CD4-positive, alpha-beta T cell treated with Interleukin-10 for 1 hour (primary cell): ENCODE measurements around the gene NUPR2.
A peak's percentile ranks its signal among the peaks of the same experiment; 100 is the strongest.
"Not testable (repeated sequence)": the region's sequence is repeated elsewhere in the genome, so short reads cannot be mapped to it uniquely, and the experiment has no call there.

Experiments used
- DNase-seq: peaks from one replicate; pipeline ENCODE4 v3.0.0-alpha.2; 2020

The NUPR2 gene

DNA sequence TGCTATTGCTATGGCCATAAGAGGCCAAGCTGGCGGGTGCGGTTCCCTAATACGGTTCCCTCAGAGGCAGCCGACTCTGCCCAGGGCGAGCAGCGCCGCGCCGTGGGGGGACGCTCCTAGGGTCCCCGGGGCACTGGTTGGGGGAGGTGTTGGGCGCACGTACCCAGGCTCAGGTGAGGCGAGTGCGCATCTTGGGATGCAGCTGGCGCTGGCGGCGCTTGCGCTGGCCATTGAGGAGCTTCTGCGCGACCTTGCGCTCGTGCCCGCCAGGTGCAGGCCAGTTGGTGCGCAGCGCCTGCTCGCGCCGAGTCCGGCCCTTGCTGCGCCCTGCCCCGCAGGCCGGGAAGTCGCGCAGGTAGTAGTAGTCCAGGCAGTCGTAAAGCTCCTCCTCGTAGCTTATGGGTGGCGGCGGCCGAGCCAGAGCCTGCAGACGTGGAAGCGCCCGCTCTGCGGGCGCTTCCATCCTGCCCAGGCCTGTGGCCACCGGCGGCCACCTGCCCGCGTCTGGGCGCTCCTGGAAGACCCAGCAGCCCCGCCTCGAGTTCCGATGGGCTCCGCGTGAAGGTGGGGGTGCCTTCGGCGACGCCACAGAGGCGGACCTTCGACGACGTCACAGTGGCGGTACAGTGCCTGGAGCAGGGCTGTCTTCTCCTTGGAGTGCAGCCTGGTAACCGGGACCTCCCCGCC lies at the start of gene NUPR2:
Gene NUPR2, minus strand, starts transcription at position 566 of the 687 bp plus-strand sequence. Its CDS starts 103 bp downstream, at position 463.
- DNase-seq: no peak

- DNase-seq: no peak
Observed at GRCh38 chr7:56157238-56157790, 41.1 kb upstream of the NUPR2 start.

GRCh38 chr7:56131062-56131461 lies 14.8 kb upstream of the NUPR2 start:
- DNase-seq: not testable (repeated sequence)

DNA sequence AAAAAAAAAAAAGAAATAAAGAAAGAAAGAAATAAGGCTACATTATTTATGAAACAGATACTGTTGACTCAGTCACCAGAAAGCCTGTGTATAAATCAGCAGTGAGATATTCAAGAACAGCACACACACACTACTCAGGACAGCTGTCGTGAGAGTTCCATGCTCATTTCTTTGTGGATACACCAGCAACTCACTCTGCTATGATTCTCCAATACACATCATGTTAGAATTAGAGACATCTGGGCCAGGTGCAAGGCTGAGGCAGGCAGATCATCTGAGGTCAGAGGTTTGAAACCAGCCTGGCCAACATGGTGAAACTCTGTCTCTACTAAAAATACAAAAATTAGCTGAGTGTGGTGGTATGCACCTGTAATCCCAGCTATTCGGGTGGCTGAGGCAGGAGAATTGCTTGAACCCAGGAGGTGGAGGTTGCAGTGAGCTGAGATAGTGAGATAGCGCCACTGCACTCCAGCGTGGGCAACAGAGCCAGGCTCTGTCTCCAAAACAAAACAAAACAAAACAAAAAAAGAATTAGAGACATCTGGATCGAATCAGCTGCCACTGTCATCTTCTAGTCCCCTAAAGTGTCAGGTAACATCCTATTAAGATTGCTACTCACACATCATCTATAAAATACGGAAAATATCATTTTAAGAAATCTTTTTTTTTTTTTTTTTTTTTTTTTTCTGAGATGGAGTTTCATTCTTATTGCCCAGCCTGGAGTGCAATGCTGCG lies 11.2 kb upstream of the NUPR2 start:
- DNase-seq: no peak

DNA sequence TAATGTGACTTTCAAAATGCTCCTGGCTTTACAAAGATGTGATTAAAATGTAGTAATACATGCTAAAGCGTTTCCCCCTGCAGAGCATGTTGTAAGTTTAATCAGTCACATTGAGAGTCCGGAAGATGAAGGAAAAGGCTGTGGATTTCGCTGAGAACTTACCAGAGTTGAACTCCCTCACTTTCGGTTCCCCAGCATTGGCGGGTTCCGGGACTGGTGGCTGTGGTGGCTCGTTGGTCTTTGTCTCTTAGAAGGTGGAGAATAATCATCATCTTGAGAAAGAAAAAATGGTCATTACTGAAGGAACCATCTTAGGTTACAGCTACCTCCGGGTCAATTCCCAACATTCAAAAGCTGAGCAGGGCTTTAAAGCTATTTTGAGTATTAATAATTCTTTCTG lies 9.6 kb upstream of the NUPR2 start:
- no peak for DNase-seq

DNA sequence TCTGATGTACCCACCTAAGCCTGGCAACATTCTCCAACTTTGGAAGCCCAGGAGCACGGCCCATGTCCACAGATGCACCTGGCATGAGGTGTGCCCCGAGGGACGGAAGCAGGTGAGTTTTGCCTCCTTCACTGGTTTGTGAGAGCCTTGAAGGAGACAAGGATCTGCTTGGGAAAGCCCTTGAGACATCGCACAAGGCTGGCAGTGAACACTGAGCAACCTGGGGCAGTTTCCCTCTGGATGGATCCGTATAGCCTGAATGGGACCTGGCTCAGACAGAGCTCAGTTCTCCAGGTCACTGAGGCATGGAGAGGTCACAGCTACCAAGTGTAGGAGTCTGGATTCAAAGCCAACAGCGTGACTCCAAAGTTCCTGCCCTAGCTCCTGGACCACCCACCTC lies 8.8 kb upstream of the NUPR2 start:
- DNase-seq: no peak

- no peak for DNase-seq
Observed at GRCh38 chr7:56121440-56121839, 5.2 kb upstream of the NUPR2 start.

GRCh38 chr7:56112244-56112643 lies 4.0 kb downstream of the NUPR2 start:
- DNase-seq: not testable (repeated sequence)

- no peak for DNase-seq
Observed at GRCh38 chr7:56110611-56111010, 5.6 kb downstream of the NUPR2 start.

- DNase-seq: no peak
Observed at GRCh38 chr7:56107954-56108258, 8.3 kb downstream of the NUPR2 start.

GRCh38 chr7:56106108-56107073 lies 9.8 kb downstream of the NUPR2 start, which contains the start of gene CHCHD2:
Gene CHCHD2, minus strand, starts transcription at chr7:56106476. Its CDS starts 63 bp downstream, at chr7:56106413.
- DNase-seq: peak; percentile 96

DNA sequence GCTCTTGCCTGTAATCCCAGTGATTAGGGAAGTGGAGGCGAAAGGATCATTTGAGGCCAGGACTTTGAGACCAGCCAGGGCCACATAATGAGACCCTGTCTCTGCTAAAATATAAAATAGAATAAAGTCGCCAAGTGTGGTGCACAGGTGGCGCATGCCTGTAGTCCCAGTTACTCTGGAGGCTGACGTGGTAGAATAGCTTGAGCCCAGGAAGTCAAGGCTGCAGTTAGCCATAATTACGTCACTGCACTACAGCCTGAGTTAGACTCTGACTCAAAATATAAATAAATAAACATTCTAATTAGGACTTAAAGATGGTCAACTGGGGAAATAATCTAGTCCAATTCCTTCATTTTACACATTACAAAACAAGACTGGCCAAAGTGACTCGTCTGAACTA lies 10.7 kb downstream of the NUPR2 start:
- peak; percentile 54 for DNase-seq

- not testable (repeated sequence) for DNase-seq
Observed at GRCh38 chr7:56104138-56104537, 12.1 kb downstream of the NUPR2 start.

- DNase-seq: no peak
Observed at GRCh38 chr7:56099653-56100052, 16.6 kb downstream of the NUPR2 start.

GRCh38 chr7:56098187-56099008 lies 17.8 kb downstream of the NUPR2 start:
- not testable (repeated sequence) for DNase-seq

DNA sequence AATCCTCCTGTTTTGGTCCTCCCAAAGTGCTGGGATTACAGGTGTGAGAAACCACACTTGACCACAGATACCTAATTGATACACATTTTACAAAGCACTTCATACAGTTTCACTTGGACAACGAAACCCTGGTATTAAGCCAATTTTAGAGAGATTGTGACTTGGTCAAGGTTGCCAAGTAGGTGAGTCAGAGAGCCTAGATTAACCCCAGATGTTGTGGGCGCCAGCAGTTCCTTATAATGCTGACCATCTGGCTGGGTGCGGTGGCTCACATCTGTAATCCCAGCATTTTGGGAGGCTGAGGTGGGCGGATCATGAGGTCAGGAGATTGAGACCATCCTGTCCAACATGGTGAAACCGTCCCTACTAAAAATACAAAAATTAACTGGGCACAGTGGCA lies 18.5 kb downstream of the NUPR2 start:
- DNase-seq: no peak

- no peak for DNase-seq
Observed at GRCh38 chr7:56092789-56093531, 23.3 kb downstream of the NUPR2 start, which contains the start of gene PHKG1. Gene PHKG1, minus strand, starts transcription at chr7:56092952. Its CDS starts 4,011 bp downstream, at chr7:56088941.

DNA sequence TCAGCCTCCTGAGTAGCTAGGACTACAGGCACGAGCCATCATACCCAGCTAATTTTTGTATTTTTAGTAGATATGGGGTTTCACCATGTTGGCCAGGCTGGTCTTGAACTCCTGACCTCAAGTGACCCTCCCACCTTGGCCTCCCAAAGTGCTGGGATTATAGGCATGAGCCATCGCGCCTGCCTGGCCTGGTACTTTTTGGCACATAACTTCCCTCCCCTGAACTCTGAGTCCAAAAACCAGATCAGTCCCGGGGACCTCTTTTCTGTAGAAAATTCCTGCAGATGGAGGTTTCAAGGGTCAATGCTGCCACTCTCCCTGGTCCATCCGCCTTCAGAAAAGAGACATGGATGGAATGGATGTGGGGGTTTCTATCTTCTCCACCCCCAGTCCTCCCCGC lies 23.8 kb downstream of the NUPR2 start:
- not testable (repeated sequence) for DNase-seq

GRCh38 chr7:56091591-56091990 lies 24.6 kb downstream of the NUPR2 start:
- no peak for DNase-seq

GRCh38 chr7:56087445-56087844 lies 28.8 kb downstream of the NUPR2 start:
- no peak for DNase-seq

DNA sequence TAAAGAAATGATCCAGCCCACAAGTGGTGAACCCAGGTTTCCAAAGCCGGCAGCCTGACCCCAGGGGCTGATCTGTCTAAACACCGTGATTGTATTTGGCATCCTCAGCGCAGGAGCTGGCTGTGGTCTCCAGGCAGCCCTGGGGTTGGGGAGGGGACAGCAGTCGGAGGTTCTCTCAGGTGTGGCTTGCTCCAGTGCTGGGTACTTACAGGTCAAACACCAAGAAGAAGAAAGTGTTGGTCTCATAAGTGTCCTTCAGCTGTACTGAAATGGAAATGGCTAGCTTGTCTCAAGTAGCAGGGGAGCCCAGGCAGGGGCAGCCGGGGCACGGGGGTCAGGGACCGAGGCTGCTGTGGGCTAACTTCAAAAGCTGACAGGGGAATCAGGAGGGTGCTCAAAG lies 29.5 kb downstream of the NUPR2 start:
- no peak for DNase-seq
